ENCODE data around the gene KL.

DNA sequence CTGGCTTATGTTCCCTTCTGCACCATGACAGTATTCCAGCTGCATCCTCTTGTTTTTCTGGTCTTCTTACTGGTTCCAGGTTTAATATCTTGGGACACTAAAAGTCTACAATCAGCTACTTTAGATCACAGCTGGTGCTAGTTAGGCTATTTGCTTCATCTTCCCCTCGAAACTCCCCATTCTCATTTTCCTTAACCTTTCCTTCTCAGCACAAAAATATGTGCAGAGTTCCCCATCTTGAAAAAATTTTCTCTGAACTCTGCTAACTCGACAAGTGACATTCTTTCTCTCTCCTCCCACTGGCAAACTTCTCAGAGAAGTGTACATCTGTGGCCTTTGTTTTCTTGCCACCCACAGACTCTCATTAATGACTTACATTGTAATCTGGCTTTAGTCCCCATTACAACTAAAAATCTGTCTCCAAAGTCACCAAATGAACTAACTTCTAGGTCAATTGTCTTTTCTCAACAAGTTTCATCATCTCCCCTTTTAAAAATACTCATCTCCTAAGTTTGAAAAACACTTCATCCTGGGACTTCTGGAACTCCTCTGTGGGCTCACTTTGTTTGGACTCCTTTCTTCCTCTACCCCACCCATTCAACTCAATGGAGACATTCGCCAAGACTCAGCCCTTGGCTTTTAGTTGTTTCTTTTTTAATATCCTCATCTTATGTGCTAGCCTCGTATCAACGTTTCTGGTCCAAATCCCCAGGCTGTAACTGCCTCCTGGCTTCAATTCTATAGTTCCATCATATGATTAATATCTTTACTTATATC, 7.1 kb upstream of the KL start:
- TF ChIP-seq POLR2AphosphoS5 (IDR thresholded peaks at IDR 0.05; ENCODE audit: low read depth) (no peak), CTCF (conservative IDR thresholded peaks at IDR 0.05; ENCODE audit: low read depth in 2 of 2) (no peak), EZH2 (IDR thresholded peaks at IDR 0.05; ENCODE audit: low read depth, unreplicated experiment) (no peak), JUNB (IDR thresholded peaks at IDR 0.05; ENCODE audit: unreplicated experiment) (no peak), EZH2phosphoT487 (IDR thresholded peaks at IDR 0.05; ENCODE audit: unreplicated experiment) (no peak), ZNF114 (CRISPR knock-in tag; IDR thresholded peaks at IDR 0.05) (no peak), CREB1 (CRISPR knock-in tag; IDR thresholded peaks at IDR 0.05; ENCODE audit: low read depth) (no peak), STAT1 (IDR thresholded peaks at IDR 0.05; ENCODE audit: unreplicated experiment) (no peak), ETS1 (IDR thresholded peaks at IDR 0.05) (no peak), NANOG (IDR thresholded peaks at IDR 0.05; ENCODE audit: borderline replicate concordance) (no peak), ZNF331 (CRISPR knock-in tag; IDR thresholded peaks at IDR 0.05; ENCODE audit: low read depth) (no peak)
- TF ChIP-seq, protein P1, sequence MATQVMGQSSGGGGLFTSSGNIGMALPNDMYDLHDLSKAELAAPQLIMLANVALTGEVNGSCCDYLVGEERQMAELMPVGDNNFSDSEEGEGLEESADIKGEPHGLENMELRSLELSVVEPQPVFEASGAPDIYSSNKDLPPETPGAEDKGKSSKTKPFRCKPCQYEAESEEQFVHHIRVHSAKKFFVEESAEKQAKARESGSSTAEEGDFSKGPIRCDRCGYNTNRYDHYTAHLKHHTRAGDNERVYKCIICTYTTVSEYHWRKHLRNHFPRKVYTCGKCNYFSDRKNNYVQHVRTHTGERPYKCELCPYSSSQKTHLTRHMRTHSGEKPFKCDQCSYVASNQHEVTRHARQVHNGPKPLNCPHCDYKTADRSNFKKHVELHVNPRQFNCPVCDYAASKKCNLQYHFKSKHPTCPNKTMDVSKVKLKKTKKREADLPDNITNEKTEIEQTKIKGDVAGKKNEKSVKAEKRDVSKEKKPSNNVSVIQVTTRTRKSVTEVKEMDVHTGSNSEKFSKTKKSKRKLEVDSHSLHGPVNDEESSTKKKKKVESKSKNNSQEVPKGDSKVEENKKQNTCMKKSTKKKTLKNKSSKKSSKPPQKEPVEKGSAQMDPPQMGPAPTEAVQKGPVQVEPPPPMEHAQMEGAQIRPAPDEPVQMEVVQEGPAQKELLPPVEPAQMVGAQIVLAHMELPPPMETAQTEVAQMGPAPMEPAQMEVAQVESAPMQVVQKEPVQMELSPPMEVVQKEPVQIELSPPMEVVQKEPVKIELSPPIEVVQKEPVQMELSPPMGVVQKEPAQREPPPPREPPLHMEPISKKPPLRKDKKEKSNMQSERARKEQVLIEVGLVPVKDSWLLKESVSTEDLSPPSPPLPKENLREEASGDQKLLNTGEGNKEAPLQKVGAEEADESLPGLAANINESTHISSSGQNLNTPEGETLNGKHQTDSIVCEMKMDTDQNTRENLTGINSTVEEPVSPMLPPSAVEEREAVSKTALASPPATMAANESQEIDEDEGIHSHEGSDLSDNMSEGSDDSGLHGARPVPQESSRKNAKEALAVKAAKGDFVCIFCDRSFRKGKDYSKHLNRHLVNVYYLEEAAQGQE (IDR thresholded peaks at IDR 0.05; ENCODE audit: unreplicated experiment): no peak
- TF ChIP-seq, protein P2, sequence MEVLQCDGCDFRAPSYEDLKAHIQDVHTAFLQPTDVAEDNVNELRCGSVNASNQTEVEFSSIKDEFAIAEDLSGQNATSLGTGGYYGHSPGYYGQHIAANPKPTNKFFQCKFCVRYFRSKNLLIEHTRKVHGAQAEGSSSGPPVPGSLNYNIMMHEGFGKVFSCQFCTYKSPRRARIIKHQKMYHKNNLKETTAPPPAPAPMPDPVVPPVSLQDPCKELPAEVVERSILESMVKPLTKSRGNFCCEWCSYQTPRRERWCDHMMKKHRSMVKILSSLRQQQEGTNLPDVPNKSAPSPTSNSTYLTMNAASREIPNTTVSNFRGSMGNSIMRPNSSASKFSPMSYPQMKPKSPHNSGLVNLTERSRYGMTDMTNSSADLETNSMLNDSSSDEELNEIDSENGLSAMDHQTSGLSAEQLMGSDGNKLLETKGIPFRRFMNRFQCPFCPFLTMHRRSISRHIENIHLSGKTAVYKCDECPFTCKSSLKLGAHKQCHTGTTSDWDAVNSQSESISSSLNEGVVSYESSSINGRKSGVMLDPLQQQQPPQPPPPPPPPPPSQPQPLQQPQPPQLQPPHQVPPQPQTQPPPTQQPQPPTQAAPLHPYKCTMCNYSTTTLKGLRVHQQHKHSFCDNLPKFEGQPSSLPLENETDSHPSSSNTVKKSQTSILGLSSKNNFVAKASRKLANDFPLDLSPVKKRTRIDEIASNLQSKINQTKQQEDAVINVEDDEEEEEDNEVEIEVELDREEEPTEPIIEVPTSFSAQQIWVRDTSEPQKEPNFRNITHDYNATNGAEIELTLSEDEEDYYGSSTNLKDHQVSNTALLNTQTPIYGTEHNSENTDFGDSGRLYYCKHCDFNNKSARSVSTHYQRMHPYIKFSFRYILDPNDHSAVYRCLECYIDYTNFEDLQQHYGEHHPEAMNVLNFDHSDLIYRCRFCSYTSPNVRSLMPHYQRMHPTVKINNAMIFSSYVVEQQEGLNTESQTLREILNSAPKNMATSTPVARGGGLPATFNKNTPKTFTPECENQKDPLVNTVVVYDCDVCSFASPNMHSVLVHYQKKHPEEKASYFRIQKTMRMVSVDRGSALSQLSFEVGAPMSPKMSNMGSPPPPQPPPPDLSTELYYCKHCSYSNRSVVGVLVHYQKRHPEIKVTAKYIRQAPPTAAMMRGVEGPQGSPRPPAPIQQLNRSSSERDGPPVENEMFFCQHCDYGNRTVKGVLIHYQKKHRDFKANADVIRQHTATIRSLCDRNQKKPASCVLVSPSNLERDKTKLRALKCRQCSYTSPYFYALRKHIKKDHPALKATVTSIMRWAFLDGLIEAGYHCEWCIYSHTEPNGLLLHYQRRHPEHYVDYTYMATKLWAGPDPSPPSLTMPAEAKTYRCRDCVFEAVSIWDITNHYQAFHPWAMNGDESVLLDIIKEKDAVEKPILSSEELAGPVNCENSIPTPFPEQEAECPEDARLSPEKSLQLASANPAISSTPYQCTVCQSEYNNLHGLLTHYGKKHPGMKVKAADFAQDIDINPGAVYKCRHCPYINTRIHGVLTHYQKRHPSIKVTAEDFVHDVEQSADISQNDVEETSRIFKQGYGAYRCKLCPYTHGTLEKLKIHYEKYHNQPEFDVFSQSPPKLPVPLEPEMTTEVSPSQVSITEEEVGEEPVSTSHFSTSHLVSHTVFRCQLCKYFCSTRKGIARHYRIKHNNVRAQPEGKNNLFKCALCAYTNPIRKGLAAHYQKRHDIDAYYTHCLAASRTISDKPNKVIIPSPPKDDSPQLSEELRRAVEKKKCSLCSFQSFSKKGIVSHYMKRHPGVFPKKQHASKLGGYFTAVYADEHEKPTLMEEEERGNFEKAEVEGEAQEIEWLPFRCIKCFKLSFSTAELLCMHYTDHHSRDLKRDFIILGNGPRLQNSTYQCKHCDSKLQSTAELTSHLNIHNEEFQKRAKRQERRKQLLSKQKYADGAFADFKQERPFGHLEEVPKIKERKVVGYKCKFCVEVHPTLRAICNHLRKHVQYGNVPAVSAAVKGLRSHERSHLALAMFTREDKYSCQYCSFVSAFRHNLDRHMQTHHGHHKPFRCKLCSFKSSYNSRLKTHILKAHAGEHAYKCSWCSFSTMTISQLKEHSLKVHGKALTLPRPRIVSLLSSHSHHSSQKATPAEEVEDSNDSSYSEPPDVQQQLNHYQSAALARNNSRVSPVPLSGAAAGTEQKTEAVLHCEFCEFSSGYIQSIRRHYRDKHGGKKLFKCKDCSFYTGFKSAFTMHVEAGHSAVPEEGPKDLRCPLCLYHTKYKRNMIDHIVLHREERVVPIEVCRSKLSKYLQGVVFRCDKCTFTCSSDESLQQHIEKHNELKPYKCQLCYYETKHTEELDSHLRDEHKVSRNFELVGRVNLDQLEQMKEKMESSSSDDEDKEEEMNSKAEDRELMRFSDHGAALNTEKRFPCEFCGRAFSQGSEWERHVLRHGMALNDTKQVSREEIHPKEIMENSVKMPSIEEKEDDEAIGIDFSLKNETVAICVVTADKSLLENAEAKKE (CRISPR knock-in tag; IDR thresholded peaks at IDR 0.05): no peak
